K562 (cell line): Measurements from ENCODE around the gene POU3F1. TPM values are rescaled to one million over a fixed set of nuclear protein-coding genes. Genes with fewer than 3 reads are reported as not detected.

Experiments used
- ATF1 ChIP-seq, 2 experiments: fragments of 450-650 bp in 1 of 2; IDR thresholded peaks; 2 replicates each; pipeline ENCODE4 v1.6.1; 2016; ENCODE audit warnings: missing compliant biosample characterization in 1 of 2, missing genetic modification characterization in 1 of 2
- CBX2 ChIP-seq: fragments of 200-600 bp; sonication (generic); IDR thresholded peaks from one replicate; pipeline ENCODE4 v1.6.1; 2012; ENCODE audit warnings: mild to moderate bottlenecking, low read length, inconsistent platforms; ENCODE audit not compliant: insufficient read depth, poor library complexity, severe bottlenecking
- MAZ ChIP-seq, 2 experiments: fragments of 450-650 bp in 1 of 2; sonication (generic) in 1 of 2; formaldehyde crosslinking; IDR thresholded peaks in 1 of 2; conservative IDR thresholded peaks in 1 of 2; 2 replicates each; pipeline versions ENCODE4 v1.4.0 to v1.5.0; 2020; ENCODE audit warnings: mild to moderate bottlenecking in 1 of 2, missing genetic modification reagents in 1 of 2
- MTA1 ChIP-seq: fragments of 450-650 bp; IDR thresholded peaks from 2 replicates; pipeline ENCODE4 v1.6.1; 2017; ENCODE audit warnings: borderline replicate concordance
- NFRKB ChIP-seq: fragments of 450-650 bp; IDR thresholded peaks from 2 replicates; pipeline ENCODE4 v1.6.1; 2016; ENCODE audit warnings: low read depth
- PHB ChIP-seq: fragments of 250-450 bp; sonication (Bioruptor Pico); IDR thresholded peaks from 2 replicates; pipeline ENCODE4 v1.5.0; 2021
- POLR2AphosphoS5 ChIP-seq: IDR thresholded peaks from 2 replicates; pipeline ENCODE4 v1.6.1; 2011; ENCODE audit warnings: mild to moderate bottlenecking, low read depth, low read length, moderate library complexity; ENCODE audit not compliant: control insufficient read depth, insufficient read depth
- RBFOX2 ChIP-seq: fragments of 200-400 bp; formaldehyde crosslinking; IDR thresholded peaks from 2 replicates; pipeline ENCODE4 v1.6.1; 2017; ENCODE audit warnings: low read depth, mild to moderate bottlenecking, low read length, moderate library complexity
- RBM22 ChIP-seq: fragments of 200-400 bp; formaldehyde crosslinking; IDR thresholded peaks from 2 replicates; pipeline ENCODE4 v1.6.1; 2018; ENCODE audit warnings: low read length, low read depth; ENCODE audit not compliant: poor library complexity, severe bottlenecking
- RFX7 ChIP-seq: fragments of 250-450 bp; sonication (Bioruptor Pico); IDR thresholded peaks from 2 replicates; pipeline ENCODE4 v1.5.1; 2021; ENCODE audit warnings: mild to moderate bottlenecking
- SMARCA4 ChIP-seq: fragments of 450-650 bp; IDR thresholded peaks from 2 replicates; pipeline ENCODE4 v1.6.1; 2016
- XRCC4 ChIP-seq: IDR thresholded peaks from one replicate; pipeline ENCODE4 v1.6.1; 2011; ENCODE audit not compliant: insufficient read depth, insufficient read length; ENCODE audit errors: extremely low read depth
- ZKSCAN8 ChIP-seq: fragments of 200-800 bp; sonication (Bioruptor generic); IDR thresholded peaks from 2 replicates; pipeline ENCODE4 v1.6.1; 2016; ENCODE audit warnings: missing genetic modification characterization, missing compliant biosample characterization
- ZNF3 ChIP-seq: fragments of 250-450 bp; sonication (Bioruptor Pico); IDR thresholded peaks from 2 replicates; pipeline ENCODE4 v1.5.0; 2021; ENCODE audit warnings: mild to moderate bottlenecking, moderate library complexity
- ZNF644 ChIP-seq: fragments of 200-800 bp; sonication (Bioruptor generic); IDR thresholded peaks from 2 replicates; pipeline ENCODE4 v1.6.1; 2016; ENCODE audit warnings: low read depth, missing genetic modification characterization, missing compliant biosample characterization
- polyA plus RNA-seq, 8 experiments: library from polyadenylated mRNA; depleted of rRNA in 4 of 8; stranded (reverse) in 5 of 8; unstranded in 3 of 8; fragments of >200 nt; fragmentation: Nextera tagmentation in 2 of 8; fragmentation: Illumina TruSeq in 1 of 8; extraction: Ambion mirVana in 2 of 8; extraction: Trizol in 1 of 8; gene quantifications; 2 replicates each; pipeline versions ENCODE4 v1.2.1 to v1.2.3, GENCODE V29; 2011 to 2014; ENCODE audit warnings: inconsistent platforms in 1 of 8, missing spikeins in 1 of 8
- total RNA-seq, 7 experiments: library from RNA; depleted of rRNA in 6 of 7; stranded (reverse); fragments of >200 nt in 6 of 7; fragmentation: Illumina TruSeq in 2 of 7; extraction: Trizol in 2 of 7; gene quantifications; 2 replicates each; pipeline versions ENCODE4 v1.2.1 to v1.2.3, GENCODE V29; 2011 to 2021; ENCODE audit warnings: low replicate concordance in 1 of 7
- TF ChIP-seq, protein P1 (sequence below): fragments of 450-650 bp; IDR thresholded peaks from 2 replicates; pipeline ENCODE4 v1.6.1; 2016; ENCODE audit warnings: mild to moderate bottlenecking
- TF ChIP-seq, protein P2 (sequence below): fragments of 250-450 bp; sonication (Bioruptor Pico); IDR thresholded peaks from 2 replicates; pipeline ENCODE4 v1.4.0; 2020; ENCODE audit warnings: mild to moderate bottlenecking
- TF ChIP-seq, protein P3 (sequence below): fragments of 250-450 bp; sonication (Bioruptor Pico); IDR thresholded peaks from 2 replicates; pipeline ENCODE4 v1.8.0; 2021; ENCODE audit warnings: moderate library complexity, mild to moderate bottlenecking, inconsistent platforms
- TF ChIP-seq, protein P4 (sequence below): sonication (generic); formaldehyde crosslinking; IDR thresholded peaks from 2 replicates; pipeline ENCODE4 v1.8.0; 2022; ENCODE audit warnings: mild to moderate bottlenecking, missing genetic modification reagents

POU3F1 gene
- total and polyA plus RNA-seq, 9 of the 15 experiments (the other 6 are each of a cell fraction or from before 2014, with no cell fraction given) = 0.09 TPM; not detected in 8

DNA sequence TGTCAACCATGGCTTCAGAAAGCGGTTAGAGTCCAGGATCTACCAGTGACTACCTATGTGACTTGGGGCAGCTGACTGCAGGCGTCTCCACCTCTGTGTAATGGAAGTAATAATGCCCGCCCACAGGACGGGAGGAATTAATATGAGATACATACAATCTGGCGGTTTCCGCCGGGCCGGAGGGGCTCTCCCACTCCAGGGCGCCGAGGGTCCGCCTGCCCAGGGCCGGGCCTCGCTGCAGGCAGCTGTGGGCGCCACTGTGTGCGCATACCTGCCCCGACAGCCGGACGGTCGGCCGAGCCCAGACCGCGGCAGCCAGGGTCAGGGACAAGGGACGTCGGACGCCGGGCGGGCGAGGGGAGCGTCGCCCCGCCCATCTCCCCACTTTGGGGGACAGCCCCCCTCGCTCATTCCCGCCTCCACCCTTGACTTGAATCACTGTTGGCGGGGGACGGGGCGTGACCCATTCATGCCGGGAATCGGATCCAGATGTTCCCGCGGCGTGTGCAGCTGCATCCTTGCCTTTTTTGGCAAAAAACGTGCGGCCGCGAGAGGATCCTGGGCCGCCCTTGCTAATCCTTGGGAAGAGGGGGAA lies 50.7 kb downstream of the POU3F1 start (continued):
- TF ChIP-seq MTA1 (no peak), XRCC4 (no peak), SMARCA4 (no peak), ZNF644 (tag) (no peak), RFX7 (no peak), ZKSCAN8 (CRISPR knock-in tag) (no peak), NFRKB (no peak), RBFOX2 (peak; percentile 81), RBM22 (peak; percentile 93), ATF1 (CRISPR knock-in tag; IDR thresholded peaks at IDR 0.05) (no peak), ATF1 (tag; IDR thresholded peaks at IDR 0.05) (no peak), ZNF3 (CRISPR knock-in tag) (no peak), MAZ (CRISPR knock-in tag; conservative IDR thresholded peaks at IDR 0.05 in 1 of 2, IDR thresholded peaks at IDR 0.05 in 1 of 2) (0 out of 4 replicates have a peak, but pooled peaks of 1 of the 2 experiments have one; percentile 15), CBX2 (no peak), POLR2AphosphoS5 (no peak; the same call in none of the 2 replicates), PHB (CRISPR knock-in tag) (no peak)
- TF ChIP-seq, protein P1, sequence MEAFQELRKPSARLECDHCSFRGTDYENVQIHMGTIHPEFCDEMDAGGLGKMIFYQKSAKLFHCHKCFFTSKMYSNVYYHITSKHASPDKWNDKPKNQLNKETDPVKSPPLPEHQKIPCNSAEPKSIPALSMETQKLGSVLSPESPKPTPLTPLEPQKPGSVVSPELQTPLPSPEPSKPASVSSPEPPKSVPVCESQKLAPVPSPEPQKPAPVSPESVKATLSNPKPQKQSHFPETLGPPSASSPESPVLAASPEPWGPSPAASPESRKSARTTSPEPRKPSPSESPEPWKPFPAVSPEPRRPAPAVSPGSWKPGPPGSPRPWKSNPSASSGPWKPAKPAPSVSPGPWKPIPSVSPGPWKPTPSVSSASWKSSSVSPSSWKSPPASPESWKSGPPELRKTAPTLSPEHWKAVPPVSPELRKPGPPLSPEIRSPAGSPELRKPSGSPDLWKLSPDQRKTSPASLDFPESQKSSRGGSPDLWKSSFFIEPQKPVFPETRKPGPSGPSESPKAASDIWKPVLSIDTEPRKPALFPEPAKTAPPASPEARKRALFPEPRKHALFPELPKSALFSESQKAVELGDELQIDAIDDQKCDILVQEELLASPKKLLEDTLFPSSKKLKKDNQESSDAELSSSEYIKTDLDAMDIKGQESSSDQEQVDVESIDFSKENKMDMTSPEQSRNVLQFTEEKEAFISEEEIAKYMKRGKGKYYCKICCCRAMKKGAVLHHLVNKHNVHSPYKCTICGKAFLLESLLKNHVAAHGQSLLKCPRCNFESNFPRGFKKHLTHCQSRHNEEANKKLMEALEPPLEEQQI = no peak
- TF ChIP-seq, protein P2, sequence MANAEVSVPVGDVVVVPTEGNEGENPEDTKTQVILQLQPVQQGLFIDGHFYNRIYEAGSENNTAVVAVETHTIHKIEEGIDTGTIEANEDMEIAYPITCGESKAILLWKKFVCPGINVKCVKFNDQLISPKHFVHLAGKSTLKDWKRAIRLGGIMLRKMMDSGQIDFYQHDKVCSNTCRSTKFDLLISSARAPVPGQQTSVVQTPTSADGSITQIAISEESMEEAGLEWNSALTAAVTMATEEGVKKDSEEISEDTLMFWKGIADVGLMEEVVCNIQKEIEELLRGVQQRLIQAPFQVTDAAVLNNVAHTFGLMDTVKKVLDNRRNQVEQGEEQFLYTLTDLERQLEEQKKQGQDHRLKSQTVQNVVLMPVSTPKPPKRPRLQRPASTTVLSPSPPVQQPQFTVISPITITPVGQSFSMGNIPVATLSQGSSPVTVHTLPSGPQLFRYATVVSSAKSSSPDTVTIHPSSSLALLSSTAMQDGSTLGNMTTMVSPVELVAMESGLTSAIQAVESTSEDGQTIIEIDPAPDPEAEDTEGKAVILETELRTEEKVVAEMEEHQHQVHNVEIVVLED (CRISPR knock-in tag) = no peak
- TF ChIP-seq, protein P3, sequence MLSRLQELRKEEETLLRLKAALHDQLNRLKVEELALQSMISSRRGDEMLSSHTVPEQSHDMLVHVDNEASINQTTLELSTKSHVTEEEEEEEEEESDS = no peak
- TF ChIP-seq, protein P4, sequence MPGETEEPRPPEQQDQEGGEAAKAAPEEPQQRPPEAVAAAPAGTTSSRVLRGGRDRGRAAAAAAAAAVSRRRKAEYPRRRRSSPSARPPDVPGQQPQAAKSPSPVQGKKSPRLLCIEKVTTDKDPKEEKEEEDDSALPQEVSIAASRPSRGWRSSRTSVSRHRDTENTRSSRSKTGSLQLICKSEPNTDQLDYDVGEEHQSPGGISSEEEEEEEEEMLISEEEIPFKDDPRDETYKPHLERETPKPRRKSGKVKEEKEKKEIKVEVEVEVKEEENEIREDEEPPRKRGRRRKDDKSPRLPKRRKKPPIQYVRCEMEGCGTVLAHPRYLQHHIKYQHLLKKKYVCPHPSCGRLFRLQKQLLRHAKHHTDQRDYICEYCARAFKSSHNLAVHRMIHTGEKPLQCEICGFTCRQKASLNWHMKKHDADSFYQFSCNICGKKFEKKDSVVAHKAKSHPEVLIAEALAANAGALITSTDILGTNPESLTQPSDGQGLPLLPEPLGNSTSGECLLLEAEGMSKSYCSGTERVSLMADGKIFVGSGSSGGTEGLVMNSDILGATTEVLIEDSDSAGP (CRISPR knock-in tag) = no peak
